Endothelial cell of umbilical vein (primary cell): ENCODE results near the gene SPIN4. TPM values are rescaled to one million over a fixed set of nuclear protein-coding genes. Genes with fewer than 3 reads are reported as not detected.
"Not testable (repeated sequence)": the region's sequence is repeated elsewhere in the genome, so short reads cannot be mapped to it uniquely, and the experiment has no call there.

Experiments used
- BruUV-seq: library from RNA; stranded (reverse); fragments of 400-500 nt; replicated peaks from 2 replicates; lab custom pipeline; 2021; lab: Mats Ljungman, UMichigan
- CTCF ChIA-PET: fragments of 300-600, 350-600 bp; sonication (Branson Sonifier 250); formaldehyde crosslinking; loops from one replicate; lab custom pipeline; 2021; ENCODE audit warnings: antibody characterized with exemption, inconsistent platforms; lab: Charles Lee
- POLR2A ChIA-PET: fragments of 300-600, 350-600 bp; sonication (Branson Sonifier 250); formaldehyde crosslinking; loops from one replicate; lab custom pipeline; 2021; ENCODE audit warnings: antibody characterized with exemption, inconsistent platforms; lab: Charles Lee
- DNase-seq: peaks from one replicate; pipeline ENCODE4 v3.0.0-alpha.2; 2011; ENCODE audit warnings: low read depth, low spot score
- FAIRE-seq: peaks from 2 replicates; lab custom pipeline; 2011; peaks lifted over from hg19 to GRCh38; lab: Jason Lieb, UNC
- H2AFZ ChIP-seq: 2 replicates; pipeline ENCODE4 v1.6.0; 2012; ENCODE audit warnings: low read depth, low read length, control low read depth, inconsistent platforms
- H3K27ac ChIP-seq: 2 replicates; pipeline ENCODE4 v1.5.1; 2011; ENCODE audit warnings: low read depth, mild to moderate bottlenecking, control low read depth, low read length, moderate library complexity; ENCODE audit not compliant: insufficient read depth
- H3K27me3 ChIP-seq, 2 experiments: 2 replicates each; pipeline versions ENCODE4 v1.6.0 to v1.6.1; 2011; ENCODE audit warnings: low read length in 2 of 2, mixed read lengths in 1 of 2; ENCODE audit not compliant: control insufficient read depth in 2 of 2, insufficient read depth in 2 of 2
- H3K36me3 ChIP-seq, 2 experiments: 2 replicates in 1 of 2; 3 replicates in 1 of 2; pipeline ENCODE4 v1.5.1; 2011; ENCODE audit warnings: low read length in 2 of 2, mild to moderate bottlenecking in 1 of 2, moderate library complexity in 1 of 2; ENCODE audit not compliant: control insufficient read depth in 2 of 2, insufficient read depth in 2 of 2; ENCODE audit errors: extremely low read depth in 1 of 2
- H3K4me1 ChIP-seq: 3 replicates; pipeline ENCODE4 v1.5.1; 2011; ENCODE audit warnings: mild to moderate bottlenecking, low read length; ENCODE audit not compliant: control insufficient read depth, insufficient read depth; ENCODE audit errors: extremely low read depth
- H3K4me2 ChIP-seq: 2 replicates; pipeline ENCODE4 v1.6.1; 2011; ENCODE audit warnings: low read length, control low read depth, mixed read lengths; ENCODE audit not compliant: insufficient read depth
- H3K4me3 ChIP-seq, 3 experiments: fragments of 200-600 bp in 1 of 3; sonication (generic), shearing (Covaris generic) in 1 of 3; replicated peaks in 1 of 3; 2 replicates each; pipeline ENCODE4 v1.5.1; 2011 to 2016; ENCODE audit warnings: control low read depth in 3 of 3, low read length in 3 of 3, mild to moderate bottlenecking in 2 of 3, inconsistent platforms in 1 of 3, low read depth in 1 of 3, moderate library complexity in 1 of 3; ENCODE audit not compliant: insufficient read depth in 1 of 3
- H3K79me2 ChIP-seq: 2 replicates; pipeline ENCODE4 v1.6.0; 2012; ENCODE audit warnings: low read length, inconsistent platforms; ENCODE audit not compliant: control insufficient read depth, insufficient read depth
- H3K9ac ChIP-seq: replicated peaks from 2 replicates; pipeline ENCODE3; 2011; ENCODE audit warnings: low read length, control low read depth; ENCODE audit not compliant: insufficient read depth; ENCODE audit errors: extremely low read depth
- H3K9me1 ChIP-seq: replicated peaks from 3 replicates; pipeline ENCODE4 v1.6.0; 2011; ENCODE audit warnings: mild to moderate bottlenecking, low read length; ENCODE audit not compliant: control insufficient read depth, insufficient read depth; ENCODE audit errors: extremely low read depth
- H3K9me3 ChIP-seq: replicated peaks from 2 replicates; pipeline ENCODE4 v1.5.1; 2012; ENCODE audit warnings: low read length, inconsistent platforms; ENCODE audit not compliant: control insufficient read depth, insufficient read depth
- H4K20me1 ChIP-seq: replicated peaks from 2 replicates; pipeline ENCODE3; 2011; ENCODE audit warnings: mild to moderate bottlenecking, low read length; ENCODE audit not compliant: control insufficient read depth, insufficient read depth; ENCODE audit errors: extremely low read depth
- CTCF ChIP-seq, 2 donors: IDR thresholded peaks; 1 replicate in 1 of 2; 2 replicates in 1 of 2; pipeline ENCODE4 v1.5.1; 2011; ENCODE audit warnings: low read length in 2 of 2, mild to moderate bottlenecking in 2 of 2, moderate library complexity in 2 of 2, control low read depth in 1 of 2, inconsistent platforms in 1 of 2, low read depth in 1 of 2; ENCODE audit not compliant: insufficient read depth in 1 of 2; ENCODE audit errors: extremely low read depth in 1 of 2
- EZH2 ChIP-seq: IDR thresholded peaks from 2 replicates; pipeline ENCODE4 v1.6.1; 2012; ENCODE audit warnings: borderline replicate concordance, low read depth, mild to moderate bottlenecking, moderate library complexity, low read length, inconsistent platforms; ENCODE audit not compliant: severe bottlenecking
- FOS ChIP-seq: IDR thresholded peaks from 2 replicates; pipeline ENCODE4 v1.6.1; 2011; ENCODE audit warnings: mild to moderate bottlenecking, low read length, moderate library complexity, borderline replicate concordance; ENCODE audit not compliant: insufficient read depth
- GATA2 ChIP-seq: IDR thresholded peaks from 2 replicates; pipeline ENCODE4 v1.7.0; 2011; ENCODE audit warnings: low read depth, mild to moderate bottlenecking, moderate library complexity, mixed read lengths, low read length; ENCODE audit not compliant: insufficient read length, insufficient read depth
- JUN ChIP-seq: IDR thresholded peaks from 2 replicates; pipeline ENCODE4 v1.6.1; 2011; ENCODE audit warnings: borderline replicate concordance, low read depth; ENCODE audit not compliant: insufficient read length, insufficient read depth
- MYC ChIP-seq: IDR thresholded peaks from one replicate; pipeline ENCODE4 v1.6.1; 2011; ENCODE audit warnings: mild to moderate bottlenecking, low read depth, low read length
- POLR2A ChIP-seq: IDR thresholded peaks from 2 replicates; pipeline ENCODE4 v1.6.1; 2012; ENCODE audit warnings: low read depth, mild to moderate bottlenecking, control low read depth, low read length
- POLR2AphosphoS5 ChIP-seq: IDR thresholded peaks from 2 replicates; pipeline ENCODE4 v1.6.1; 2012; ENCODE audit warnings: low read depth, mild to moderate bottlenecking, control low read depth, low read length, moderate library complexity; ENCODE audit not compliant: insufficient read depth
- dilution Hi-C: fragments of 300-500 bp; cut with MboI; formaldehyde crosslinking; loops from one replicate; pipeline ENCODE4 v1.15.0; 2019; ENCODE audit warnings: low sequenced_read_pairs; ENCODE audit not compliant: extremely low pct_ligation_motif_present
- intact Hi-C: fragments of 100-400 bp; cut with micrococcal nuclease; formaldehyde crosslinking; loops from one replicate; pipeline ENCODE4 v1.10.0; 2022
- polyA plus RNA-seq, 4 experiments: library from polyadenylated mRNA; depleted of rRNA in 3 of 4; stranded (reverse) in 3 of 4; unstranded in 1 of 4; fragments of >200 nt; gene quantifications; 2 replicates each; pipeline versions ENCODE4 v1.2.1 to v1.2.3, GENCODE V29; 2011 to 2012; ENCODE audit warnings: missing spikeins in 1 of 4
- total RNA-seq: library from RNA; stranded (reverse); gene quantifications from 2 replicates; pipeline ENCODE4 v1.2.3, GENCODE V29; 2021
- TF ChIP-seq, protein P1 (sequence below): IDR thresholded peaks from 2 replicates; pipeline ENCODE4 v1.6.1; 2011; ENCODE audit not compliant: insufficient read depth, insufficient read length

SPIN4 gene
- total and polyA plus RNA-seq, 2 donors (not counting 3 experiments of a cell fraction or from before 2014, with no cell fraction given), result 4.4 to 7.5 TPM

DNA sequence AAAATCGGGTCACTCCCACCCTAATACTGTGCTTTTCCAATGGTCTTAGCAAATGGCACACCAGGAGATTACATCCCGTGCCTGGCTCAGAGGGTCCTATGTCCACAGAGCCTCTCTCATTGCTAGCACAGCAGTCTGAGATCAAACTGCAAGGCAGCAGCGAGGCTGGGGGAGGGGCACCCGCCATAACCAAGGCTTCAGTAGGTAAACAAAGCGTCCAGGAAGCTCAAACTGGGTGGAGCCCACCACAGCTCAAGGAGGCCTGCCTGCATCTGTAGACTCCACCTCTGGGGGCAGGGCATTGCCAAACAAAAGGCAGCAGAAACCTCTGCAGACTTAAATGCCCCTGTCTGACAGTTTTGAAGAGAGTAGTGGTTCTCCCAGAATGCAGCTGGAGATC lies 16.6 kb upstream of the SPIN4 start:
- H3K4me1 ChIP-seq, CTCF ChIA-PET, H3K36me3 ChIP-seq, H3K27me3 ChIP-seq, BruUV-seq, H3K9me1 ChIP-seq, intact Hi-C loops, H3K4me2 ChIP-seq, H3K4me3 ChIP-seq, dilution Hi-C loops, H3K79me2 ChIP-seq, DNase-seq, H3K9me3 ChIP-seq, H4K20me1 ChIP-seq, FAIRE-seq, POLR2A ChIA-PET, H3K27ac ChIP-seq, H3K9ac ChIP-seq, H2AFZ ChIP-seq: not testable (repeated sequence)

- Histone ChIP-seq H3K9ac (no peak overlapping the region), H3K9me1 (no peaks in the 10 kb centered on the region), H3K79me2 (no peaks in the 10 kb centered on the region), H3K4me3 (no peak overlapping the region), H3K4me2 (no peak overlapping the region), H3K9me3 (no peaks in the 10 kb centered on the region), H3K36me3 (no peaks in the 10 kb centered on the region), H2AFZ (no peak overlapping the region), H4K20me1 (no peaks in the 10 kb centered on the region), H3K27ac (no peak overlapping the region), H3K4me1 (no peaks in the 10 kb centered on the region), H3K27me3 (no peaks in the 10 kb centered on the region)
- TF ChIP-seq, protein P1, sequence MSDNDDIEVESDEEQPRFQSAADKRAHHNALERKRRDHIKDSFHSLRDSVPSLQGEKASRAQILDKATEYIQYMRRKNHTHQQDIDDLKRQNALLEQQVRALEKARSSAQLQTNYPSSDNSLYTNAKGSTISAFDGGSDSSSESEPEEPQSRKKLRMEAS, result no peak
- TF ChIP-seq JUN (no peak), EZH2 (no peak), GATA2 (no peak), MYC (no peak), CTCF (IDR thresholded peaks at IDR 0.05; ENCODE audit: extremely low read depth in 1 of 2, insufficient read depth in 1 of 2, low read depth in 1 of 2, low read length in 2 of 2) (no peak), FOS (no peak), POLR2AphosphoS5 (no peak), POLR2A (no peak)
- intact Hi-C loops, result no loop called here
- dilution Hi-C loops, result no loop called here
- POLR2A ChIA-PET, result no interaction called here
- FAIRE-seq (no peak), DNase-seq (no peak)
- CTCF ChIA-PET, result no interaction called here
- BruUV-seq, result no TSS peak
Measured at GRCh38 chrX:63363788-63364187, 12.7 kb upstream of the SPIN4 start.
